GM08714 (cell line): Measurements from ENCODE around the gene NUTF2.
"Not testable (repeated sequence)": the region's sequence is repeated elsewhere in the genome, so short reads cannot be mapped to it uniquely, and the experiment has no call there.

Experiments
- H3K4me3 ChIP-seq: fragments of 200-500 bp; sonication (Bioruptor generic); 2 replicates; pipeline ENCODE4 v1.5.1; 2014; ENCODE audit warnings: mild to moderate bottlenecking, low read length, inconsistent platforms
- ZNF274 ChIP-seq: IDR thresholded peaks from 2 replicates; pipeline ENCODE4 v1.6.1; 2012; ENCODE audit warnings: mild to moderate bottlenecking, low read depth, low read length

NUTF2 gene

DNA sequence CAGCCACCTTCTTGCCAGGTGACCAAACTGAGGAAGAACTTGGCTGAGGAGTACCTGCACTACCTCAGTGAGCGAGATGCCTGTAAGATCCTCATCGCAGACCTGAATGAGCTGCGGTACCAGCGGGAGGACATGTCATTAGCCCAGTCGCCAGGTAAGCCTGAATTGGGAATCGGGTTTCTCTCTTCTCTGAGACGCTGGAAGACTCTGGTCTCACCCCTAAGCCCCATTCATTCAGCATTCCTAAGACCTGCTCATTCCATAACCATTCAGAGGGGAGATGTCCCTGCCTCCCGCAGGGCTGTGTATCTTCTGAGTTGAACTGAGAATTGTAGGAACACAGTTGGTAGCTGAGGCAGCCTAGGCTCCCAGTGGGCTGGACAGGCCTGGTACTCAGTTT lies 21.6 kb upstream of the NUTF2 start:
- TF ChIP-seq ZNF274: no peak
- H3K4me3 ChIP-seq: no peak overlapping the region

- no peak overlapping the region for H3K4me3 ChIP-seq
- TF ChIP-seq ZNF274: no peak
These were observed 20.8 kb upstream of the NUTF2 start for GRCh38 chr16:67825906-67826305.

DNA sequence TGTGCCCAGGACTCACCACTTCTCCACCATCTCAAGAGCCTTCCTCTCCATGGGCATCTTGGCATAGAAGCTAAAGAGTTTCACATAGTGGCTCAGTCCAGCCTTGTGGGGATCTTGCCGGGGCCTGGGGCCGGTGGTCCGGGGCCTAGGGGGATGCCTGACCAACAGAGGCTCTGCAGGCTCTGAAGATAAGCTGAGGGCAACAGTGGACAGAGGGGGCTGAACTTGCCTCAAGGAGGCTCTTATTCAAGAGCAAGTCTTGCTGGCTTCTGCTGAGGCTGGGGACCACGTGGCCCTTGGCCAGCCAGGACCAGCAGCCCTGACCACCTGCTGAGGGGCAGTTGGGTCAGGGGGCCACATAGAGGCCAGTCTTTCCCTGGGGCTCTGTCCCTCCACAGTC lies 18.1 kb upstream of the NUTF2 start:
- H3K4me3 ChIP-seq: no peak overlapping the region
- no peak for TF ChIP-seq ZNF274

DNA sequence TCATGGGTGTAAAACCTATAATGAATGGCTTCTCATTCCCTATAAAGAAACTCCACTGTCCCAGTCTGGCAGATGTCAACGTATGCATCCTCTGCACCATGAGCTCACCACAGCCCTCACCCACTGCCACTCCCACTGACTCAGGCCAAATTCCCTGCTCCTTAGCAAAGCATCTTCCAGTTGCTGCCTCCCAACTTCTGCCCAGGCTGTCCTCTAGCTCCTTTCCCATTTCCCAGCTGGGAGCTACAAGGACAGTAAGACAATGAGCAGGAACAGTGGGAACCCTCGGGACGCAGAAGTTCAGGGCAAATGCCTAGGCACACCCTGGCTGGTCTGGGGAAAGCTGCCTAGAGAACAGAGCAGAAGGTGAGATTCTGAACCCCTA lies 13.7 kb upstream of the NUTF2 start:
- TF ChIP-seq ZNF274: no peak
- peak overlapping the region; percentile 63 for H3K4me3 ChIP-seq

- TF ChIP-seq ZNF274: no peak
- H3K4me3 ChIP-seq: peak overlapping the region; percentile 63
These were observed 13.1 kb upstream of the NUTF2 start for GRCh38 chr16:67833415-67834241.

- no peak for TF ChIP-seq ZNF274
These were observed 12.5 kb upstream of the NUTF2 start for GRCh38 chr16:67834242-67834614.

DNA sequence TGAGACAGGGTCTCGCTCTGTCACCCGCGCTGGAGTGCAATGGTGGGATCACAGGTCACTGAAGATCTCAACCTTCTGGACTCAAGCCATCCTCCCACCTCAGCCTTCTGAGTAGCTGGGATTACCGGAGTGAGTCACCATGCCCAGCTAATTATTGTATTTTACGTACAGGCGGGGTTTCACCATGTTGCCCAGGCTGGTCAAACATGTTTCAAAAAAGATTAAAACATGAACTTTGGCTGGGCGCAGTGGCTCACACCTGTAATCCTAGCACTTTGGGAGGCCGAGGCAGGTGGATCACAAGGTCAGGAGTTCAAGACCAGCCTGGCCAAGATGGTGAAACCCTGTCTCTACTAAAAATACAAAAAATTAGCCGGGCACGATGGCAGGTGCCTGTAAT lies 9.5 kb upstream of the NUTF2 start:
- H3K4me3 ChIP-seq: not testable (repeated sequence)

More at GRCh38 chr16:67834242-67834614, 12.5 kb upstream of the NUTF2 start:
- peak overlapping the region; percentile 63; the same call in 1 of the 2 replicates for H3K4me3 ChIP-seq

- TF ChIP-seq ZNF274: no peak
- no peak overlapping the region for H3K4me3 ChIP-seq
These were observed 8.9 kb upstream of the NUTF2 start for GRCh38 chr16:67837811-67838210.

GRCh38 chr16:67841198-67841815 lies 5.4 kb upstream of the NUTF2 start:
- no peak for TF ChIP-seq ZNF274
- no peak overlapping the region; the same call in 1 of the 2 replicates for H3K4me3 ChIP-seq

- no peak for TF ChIP-seq ZNF274
- peak within 1 kb of the TSS; percentile 74 for H3K4me3 ChIP-seq
These were observed 4.8 kb upstream of the NUTF2 start, which contains the start of gene THAP11 for GRCh38 chr16:67841816-67842508. THAP11 (plus strand) TSS chr16:67842320; CDS start chr16:67842555, 235 bp downstream.

DNA sequence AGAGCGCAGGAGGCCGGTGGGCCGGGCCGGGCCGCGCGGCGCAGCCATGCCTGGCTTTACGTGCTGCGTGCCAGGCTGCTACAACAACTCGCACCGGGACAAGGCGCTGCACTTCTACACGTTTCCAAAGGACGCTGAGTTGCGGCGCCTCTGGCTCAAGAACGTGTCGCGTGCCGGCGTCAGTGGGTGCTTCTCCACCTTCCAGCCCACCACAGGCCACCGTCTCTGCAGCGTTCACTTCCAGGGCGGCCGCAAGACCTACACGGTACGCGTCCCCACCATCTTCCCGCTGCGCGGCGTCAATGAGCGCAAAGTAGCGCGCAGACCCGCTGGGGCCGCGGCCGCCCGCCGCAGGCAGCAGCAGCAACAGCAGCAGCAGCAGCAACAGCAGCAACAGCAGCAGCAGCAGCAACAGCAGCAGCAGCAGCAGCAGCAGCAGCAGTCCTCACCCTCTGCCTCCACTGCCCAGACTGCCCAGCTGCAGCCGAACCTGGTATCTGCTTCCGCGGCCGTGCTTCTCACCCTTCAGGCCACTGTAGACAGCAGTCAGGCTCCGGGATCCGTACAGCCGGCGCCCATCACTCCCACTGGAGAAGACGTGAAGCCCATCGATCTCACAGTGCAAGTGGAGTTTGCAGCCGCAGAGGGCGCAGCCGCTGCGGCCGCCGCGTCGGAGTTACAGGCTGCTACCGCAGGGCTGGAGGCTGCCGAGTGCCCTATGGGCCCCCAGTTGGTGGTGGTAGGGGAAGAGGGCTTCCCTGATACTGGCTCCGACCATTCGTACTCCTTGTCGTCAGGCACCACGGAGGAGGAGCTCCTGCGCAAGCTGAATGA lies 4.0 kb upstream of the NUTF2 start:
- no peak for TF ChIP-seq ZNF274
- peak overlapping the region; percentile 74 for H3K4me3 ChIP-seq

DNA sequence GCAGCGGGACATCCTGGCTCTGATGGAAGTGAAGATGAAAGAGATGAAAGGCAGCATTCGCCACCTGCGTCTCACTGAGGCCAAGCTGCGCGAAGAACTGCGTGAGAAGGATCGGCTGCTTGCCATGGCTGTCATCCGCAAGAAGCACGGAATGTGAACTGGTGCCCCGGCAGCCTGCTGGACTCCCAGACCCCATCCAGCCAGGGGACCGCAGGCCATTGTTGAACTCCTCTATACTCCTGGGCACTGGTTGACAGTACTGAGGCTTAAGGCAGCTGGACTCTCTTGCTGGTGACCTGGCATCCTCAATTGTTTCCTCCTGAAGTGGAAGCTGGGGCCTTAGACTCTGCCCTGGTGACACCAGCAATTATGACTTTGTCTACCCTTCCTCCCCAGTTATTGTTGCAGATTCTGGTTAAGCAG lies 3.4 kb upstream of the NUTF2 start:
- no peak for TF ChIP-seq ZNF274

DNA sequence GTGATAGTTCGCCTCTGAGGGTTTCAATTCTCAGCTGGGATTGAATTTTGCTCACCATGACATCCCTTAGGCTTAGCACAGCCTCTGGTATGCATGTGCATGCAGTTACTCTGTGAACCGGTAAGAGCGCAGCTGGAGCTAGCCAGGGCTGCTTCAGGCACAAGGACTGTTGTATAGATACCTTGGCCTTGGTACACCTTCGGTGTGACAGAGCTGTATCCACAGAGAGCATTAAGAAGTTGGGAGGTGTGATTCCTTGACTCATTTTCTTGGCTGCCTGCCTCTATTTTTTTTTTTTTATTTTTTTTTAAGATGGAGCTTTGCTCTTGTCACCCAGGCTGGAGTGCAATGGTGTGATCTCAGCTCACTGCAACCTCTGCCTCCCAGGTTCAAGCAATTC lies 2.2 kb upstream of the NUTF2 start:
- H3K4me3 ChIP-seq: no peak overlapping the region
- TF ChIP-seq ZNF274: no peak

More for the DNA sequence above, 3.4 kb upstream of the NUTF2 start:
- H3K4me3 ChIP-seq: peak overlapping the region; percentile 74
